K562 (cell line): ENCODE measurements around the gene NDST1. TPM values are rescaled to one million over a fixed set of nuclear protein-coding genes. Genes with fewer than 3 reads are reported as not detected.

ENCODE experiments used
- ATAC-seq: fragments of 200-7000 bp; cut with Tn5 transposase; 3 replicates; pipeline ENCODE4 v1.9.1; 2020; ENCODE audit warnings: moderate library complexity
- BruUV-seq: library from RNA; stranded (reverse); fragments of 400-500 nt; replicated peaks from 2 replicates; lab custom pipeline; 2021; lab: Mats Ljungman, UMichigan
- CTCF ChIA-PET: fragments of 300-600 bp; formaldehyde crosslinking; extraction: SDS; loops from one replicate; lab custom pipeline; 2021; ENCODE audit warnings: low intra/inter-chr PET ratio; lab: Yijun Ruan, JAX
- POLR2A ChIA-PET: fragments of 300-600, 350-650 bp; sonication (Branson Sonifier 250); formaldehyde crosslinking; extraction: SDS; loops from one replicate; lab custom pipeline; 2021; ENCODE audit warnings: antibody characterized with exemption, inconsistent platforms; lab: Yijun Ruan, JAX
- DNase-seq, 4 experiments: peaks; one replicate each; pipeline versions ENCODE4 v3.0.0 to v3.0.0-alpha.2; 2011 to 2018; ENCODE audit warnings: low spot score in 3 of 4, mixed read lengths in 3 of 4; ENCODE audit errors: extremely low read depth in 1 of 4
- FAIRE-seq: peaks from 2 replicates; lab custom pipeline; 2011; peaks lifted over from hg19 to GRCh38; lab: Jason Lieb, UNC
- H2AFZ ChIP-seq: 2 replicates; pipeline ENCODE4 v1.6.0; 2011; ENCODE audit warnings: low read depth, low read length, control low read depth, inconsistent platforms
- H3K27ac ChIP-seq: fragments of 200-600 bp; 3 replicates; pipeline ENCODE4 v1.8.0; 2011; ENCODE audit warnings: low read depth, mild to moderate bottlenecking, control low read depth, inconsistent platforms, low read length, moderate library complexity, mixed read lengths; ENCODE audit errors: extremely low read depth
- H3K27me3 ChIP-seq, 2 experiments: fragments of 300-600 bp in 1 of 2; 2 replicates in 1 of 2; 3 replicates in 1 of 2; pipeline versions ENCODE4 v1.6.0 to v1.8.0; 2011; ENCODE audit warnings: inconsistent platforms in 2 of 2, low read length in 2 of 2, mild to moderate bottlenecking in 1 of 2, mixed read lengths in 1 of 2, moderate library complexity in 1 of 2; ENCODE audit not compliant: control insufficient read depth in 2 of 2, insufficient read depth in 2 of 2
- H3K36me3 ChIP-seq: fragments of 300-600 bp; 3 replicates; pipeline ENCODE4 v1.8.0; 2011; ENCODE audit warnings: mild to moderate bottlenecking, low read length, inconsistent platforms; ENCODE audit not compliant: control insufficient read depth, insufficient read depth
- H3K4me1 ChIP-seq, 2 experiments: fragments of 200-600 bp in 1 of 2; replicated peaks in 1 of 2; 2 replicates in 1 of 2; 3 replicates in 1 of 2; pipeline versions ENCODE4 v1.5.1 to v1.8.0; 2011; ENCODE audit warnings: inconsistent platforms in 2 of 2, low read length in 2 of 2, mild to moderate bottlenecking in 1 of 2, mixed read lengths in 1 of 2, moderate library complexity in 1 of 2; ENCODE audit not compliant: control insufficient read depth in 2 of 2, insufficient read depth in 2 of 2
- H3K4me2 ChIP-seq: 2 replicates; pipeline ENCODE4 v1.6.1; 2011; ENCODE audit warnings: low read length, control low read depth, inconsistent platforms, mixed read lengths; ENCODE audit not compliant: insufficient read depth
- H3K4me3 ChIP-seq: fragments of 200-600 bp; sonication (generic), shearing (Covaris generic); 2 replicates; pipeline ENCODE4 v1.5.1; 2016; ENCODE audit warnings: control low read depth, inconsistent platforms
- H3K79me2 ChIP-seq: fragments of 200-600 bp; 3 replicates; pipeline ENCODE4 v1.8.0; 2011; ENCODE audit warnings: low read length, inconsistent platforms; ENCODE audit not compliant: control insufficient read depth, insufficient read depth
- H3K9ac ChIP-seq, 2 experiments: 2 replicates each; pipeline versions ENCODE4 v1.6.0 to v1.6.1; 2011; ENCODE audit warnings: low read depth in 2 of 2, low read length in 2 of 2, control low read depth in 1 of 2, inconsistent platforms in 1 of 2, mild to moderate bottlenecking in 1 of 2, mixed read lengths in 1 of 2; ENCODE audit not compliant: insufficient read depth in 1 of 2
- H3K9me1 ChIP-seq: one replicate; pipeline ENCODE4 v1.6.0; 2011; ENCODE audit warnings: inconsistent platforms, mild to moderate bottlenecking, low read length, moderate library complexity; ENCODE audit not compliant: control insufficient read depth, insufficient read depth
- H3K9me3 ChIP-seq: replicated peaks from 2 replicates; pipeline ENCODE4 v1.5.1; 2011; ENCODE audit warnings: low read depth, low read length, inconsistent platforms; ENCODE audit not compliant: control insufficient read depth, insufficient read depth
- H4K20me1 ChIP-seq: replicated peaks from 2 replicates; pipeline ENCODE4 v1.6.1; 2011; ENCODE audit warnings: low read length, inconsistent platforms, mixed read lengths; ENCODE audit not compliant: control insufficient read depth, insufficient read depth
- CC2D1A ChIP-seq: fragments of 450-650 bp; IDR thresholded peaks from 2 replicates; pipeline ENCODE4 v1.6.1; 2017; ENCODE audit warnings: mild to moderate bottlenecking
- DPF2 ChIP-seq: fragments of 450-650 bp; IDR thresholded peaks from 2 replicates; pipeline ENCODE4 v1.6.1; 2016
- PHB2 ChIP-seq: fragments of 450-650 bp; IDR thresholded peaks from 2 replicates; pipeline ENCODE4 v1.6.1; 2017; ENCODE audit warnings: low read depth
- STAG1 ChIP-seq: sonication (generic); formaldehyde crosslinking; IDR thresholded peaks from 2 replicates; pipeline ENCODE4 v1.5.0; 2020; ENCODE audit warnings: missing genetic modification reagents, borderline replicate concordance
- TEAD4 ChIP-seq, 2 experiments: sonication (generic) in 1 of 2; formaldehyde crosslinking in 1 of 2; IDR thresholded peaks; 2 replicates each; pipeline versions ENCODE4 v1.6.1 to v1.8.0; 2012 to 2022; ENCODE audit warnings: borderline replicate concordance in 1 of 2, inconsistent platforms in 1 of 2, low read length in 1 of 2, mild to moderate bottlenecking in 1 of 2, missing genetic modification reagents in 1 of 2
- WGBS: fragments of 100-300 bp; shearing (Covaris generic); methylation state at CpG from one replicate; pipeline ENCODE4 v1.1.6; 2016; ENCODE audit warnings: low coverage, mixed read lengths; ENCODE audit not compliant: insufficient coverage; ENCODE audit errors: missing lambda C conversion rate; 5-methylcytosine and 5-hydroxymethylcytosine counted together
- in situ Hi-C: fragments of 300-500 bp; cut with MboI; formaldehyde crosslinking; loops from 4 replicates; pipeline ENCODE4 v1.15.0; 2018; ENCODE audit warnings: inconsistent platforms, mixed read lengths
- intact Hi-C: fragments of 100-400 bp; cut with micrococcal nuclease; formaldehyde crosslinking; loops from 2 replicates; pipeline ENCODE4 v1.14.2; 2022
- polyA plus RNA-seq, 8 experiments: library from polyadenylated mRNA; depleted of rRNA in 4 of 8; stranded (reverse) in 5 of 8; unstranded in 3 of 8; fragments of >200 nt; fragmentation: Nextera tagmentation in 2 of 8; fragmentation: Illumina TruSeq in 1 of 8; extraction: Ambion mirVana in 2 of 8; extraction: Trizol in 1 of 8; gene quantifications; 2 replicates each; pipeline versions ENCODE4 v1.2.1 to v1.2.3, GENCODE V29; 2011 to 2014; ENCODE audit warnings: inconsistent platforms in 1 of 8, missing spikeins in 1 of 8
- total RNA-seq, 7 experiments: library from RNA; depleted of rRNA in 6 of 7; stranded (reverse); fragments of >200 nt in 6 of 7; fragmentation: Illumina TruSeq in 2 of 7; extraction: Trizol in 2 of 7; gene quantifications; 2 replicates each; pipeline versions ENCODE4 v1.2.1 to v1.2.3, GENCODE V29; 2011 to 2021; ENCODE audit warnings: low replicate concordance in 1 of 7
- TF ChIP-seq, protein P1 (sequence below): fragments of 200-800 bp; sonication (Bioruptor generic); IDR thresholded peaks from 2 replicates; pipeline ENCODE4 v1.6.1; 2017; ENCODE audit warnings: missing genetic modification characterization, missing compliant biosample characterization
- TF ChIP-seq, protein P2 (sequence below): fragments of 250-450 bp; sonication (Bioruptor Pico); IDR thresholded peaks from 2 replicates; pipeline ENCODE4 v1.5.0; 2021
- TF ChIP-seq, protein P3 (sequence below): IDR thresholded peaks from 2 replicates; pipeline ENCODE4 v1.6.1; 2011; ENCODE audit not compliant: insufficient read length; ENCODE audit errors: extremely low read depth

NDST1 gene
- total and polyA plus RNA-seq, 9 of the 15 experiments (the other 6 are each of a cell fraction or from before 2014, with no cell fraction given): 0.38 to 47.9 (median 9.9) TPM

DNA sequence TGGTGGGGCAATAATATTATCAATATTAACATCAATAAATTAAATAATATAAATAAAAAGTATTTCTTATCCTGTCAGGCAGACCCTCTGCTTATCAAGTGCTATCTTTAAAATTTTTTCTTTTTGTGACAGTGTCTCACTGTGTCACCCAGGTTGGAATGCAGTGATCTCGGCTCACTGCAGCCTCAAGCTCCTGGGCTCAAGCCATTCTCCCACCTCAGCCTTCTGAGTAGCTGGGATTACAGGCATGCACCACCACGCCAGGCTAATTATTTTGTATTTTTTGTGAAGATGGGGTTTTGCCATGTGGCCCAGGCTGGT, 53.2 kb downstream of the NDST1 start:
- Histone ChIP-seq H3K4me1 (peaks cover 0 to 4% of the 10 kb centered on the region in 2 experiments; a peak in 1 of 5 replicates), H4K20me1 (no peaks in the 10 kb centered on the region), H3K27ac (no peak overlapping the region), H3K27me3 (no peaks in the 10 kb centered on the region), H3K9me1 (no peaks in the 10 kb centered on the region), H3K9me3 (no peaks in the 10 kb centered on the region), H3K4me3 (no peak overlapping the region), H3K79me2 (no peaks in the 10 kb centered on the region), H3K4me2 (no peak overlapping the region), H3K36me3 (peaks cover 5% of the 10 kb centered on the region; the same call in 1 of the 3 replicates), H3K9ac (no peak overlapping the region), H2AFZ (no peak overlapping the region)
- DNase-seq (no peak), ATAC-seq (no peak; the same call in 2 of the 3 replicates), FAIRE-seq (no peak)
- TF ChIP-seq PHB2 (no peak), CC2D1A (peak; percentile 3; the same call in 1 of the 2 replicates), TEAD4 (IDR thresholded peaks at IDR 0.05; ENCODE audit: low read length) (0 out of 2 replicates have a peak, but pooled peaks have one; percentile 9), TEAD4 (CRISPR knock-in tag; IDR thresholded peaks at IDR 0.05; ENCODE audit: borderline replicate concordance) (no peak), STAG1 (CRISPR knock-in tag) (0 out of 2 replicates have a peak, but pooled peaks have one; percentile 2), DPF2 (no peak)
- TF ChIP-seq, protein P1, sequence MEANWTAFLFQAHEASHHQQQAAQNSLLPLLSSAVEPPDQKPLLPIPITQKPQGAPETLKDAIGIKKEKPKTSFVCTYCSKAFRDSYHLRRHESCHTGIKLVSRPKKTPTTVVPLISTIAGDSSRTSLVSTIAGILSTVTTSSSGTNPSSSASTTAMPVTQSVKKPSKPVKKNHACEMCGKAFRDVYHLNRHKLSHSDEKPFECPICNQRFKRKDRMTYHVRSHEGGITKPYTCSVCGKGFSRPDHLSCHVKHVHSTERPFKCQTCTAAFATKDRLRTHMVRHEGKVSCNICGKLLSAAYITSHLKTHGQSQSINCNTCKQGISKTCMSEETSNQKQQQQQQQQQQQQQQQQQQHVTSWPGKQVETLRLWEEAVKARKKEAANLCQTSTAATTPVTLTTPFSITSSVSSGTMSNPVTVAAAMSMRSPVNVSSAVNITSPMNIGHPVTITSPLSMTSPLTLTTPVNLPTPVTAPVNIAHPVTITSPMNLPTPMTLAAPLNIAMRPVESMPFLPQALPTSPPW: peak; percentile 37; the same call in 1 of the 2 replicates
- TF ChIP-seq, protein P2, sequence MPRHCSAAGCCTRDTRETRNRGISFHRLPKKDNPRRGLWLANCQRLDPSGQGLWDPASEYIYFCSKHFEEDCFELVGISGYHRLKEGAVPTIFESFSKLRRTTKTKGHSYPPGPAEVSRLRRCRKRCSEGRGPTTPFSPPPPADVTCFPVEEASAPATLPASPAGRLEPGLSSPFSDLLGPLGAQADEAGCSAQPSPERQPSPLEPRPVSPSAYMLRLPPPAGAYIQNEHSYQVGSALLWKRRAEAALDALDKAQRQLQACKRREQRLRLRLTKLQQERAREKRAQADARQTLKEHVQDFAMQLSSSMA (CRISPR knock-in tag): no peak
- TF ChIP-seq, protein P3, sequence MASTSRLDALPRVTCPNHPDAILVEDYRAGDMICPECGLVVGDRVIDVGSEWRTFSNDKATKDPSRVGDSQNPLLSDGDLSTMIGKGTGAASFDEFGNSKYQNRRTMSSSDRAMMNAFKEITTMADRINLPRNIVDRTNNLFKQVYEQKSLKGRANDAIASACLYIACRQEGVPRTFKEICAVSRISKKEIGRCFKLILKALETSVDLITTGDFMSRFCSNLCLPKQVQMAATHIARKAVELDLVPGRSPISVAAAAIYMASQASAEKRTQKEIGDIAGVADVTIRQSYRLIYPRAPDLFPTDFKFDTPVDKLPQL: no peak
- intact Hi-C loops (loop anchor here (1.0 to 10.0 kb wide), 7 partner anchors 102 to 604 kb away; no protein-coding TSS in a partner anchor), in situ Hi-C loops (loop anchor here (5.0 kb wide), 2 partner anchors 91 to 286 kb away; partner anchors contain the start of gene IRGM)
- no TSS peak for BruUV-seq
- CTCF ChIA-PET: interaction anchor here (0.5 to 2.9 kb wide), 8 partner anchors 79 to 428 kb away, joined by 3 to 27 read pairs (median 4); partner anchors contain the start of genes IRGM, SMIM3 and SYNPO
- 8% methylated on average over 2 of the region's 2 CpGs for WGBS
- POLR2A ChIA-PET: no interaction called here
